ENCODE data around the gene RAB3GAP2. TPM values are rescaled to one million over a fixed set of nuclear protein-coding genes. Genes with fewer than 3 reads are reported as not detected.
"Not testable (repeated sequence)": the region's sequence is repeated elsewhere in the genome, so short reads cannot be mapped to it uniquely, and the experiment has no call there.

RAB3GAP2 gene
- total RNA-seq, 1 experiment from 2014 or later, result 17.8 TPM

GRCh38 chr1:220249522-220249921, 22.7 kb downstream of the RAB3GAP2 start:
- in situ Hi-C loops (cut with HindIII; ENCODE audit: low sequenced_read_pairs), result no loop called here
- no peak for DNase-seq (ENCODE audit: low spot score)

GRCh38 chr1:220248715-220249265, 23.5 kb downstream of the RAB3GAP2 start:
- DNase-seq (ENCODE audit: low spot score); in situ Hi-C loops (cut with HindIII; ENCODE audit: low sequenced_read_pairs): not testable (repeated sequence)

GRCh38 chr1:220245900-220246299, 26.4 kb downstream of the RAB3GAP2 start:
- DNase-seq (ENCODE audit: low spot score); in situ Hi-C loops (cut with HindIII; ENCODE audit: low sequenced_read_pairs): not testable (repeated sequence)

GRCh38 chr1:220243947-220244346, 28.3 kb downstream of the RAB3GAP2 start:
- DNase-seq (ENCODE audit: low spot score), result no peak
- in situ Hi-C loops (cut with HindIII; ENCODE audit: low sequenced_read_pairs), result no loop called here

GRCh38 chr1:220241072-220241663, 31.1 kb downstream of the RAB3GAP2 start:
- in situ Hi-C loops (cut with HindIII; ENCODE audit: low sequenced_read_pairs), result no loop called here
- no peak for DNase-seq (ENCODE audit: low spot score)

- DNase-seq (ENCODE audit: low spot score), result no peak
- in situ Hi-C loops (cut with HindIII; ENCODE audit: low sequenced_read_pairs), result no loop called here
Measured at GRCh38 chr1:220239966-220240365, 32.3 kb downstream of the RAB3GAP2 start.

GRCh38 chr1:220239213-220239612, 33.0 kb downstream of the RAB3GAP2 start:
- no peak for DNase-seq (ENCODE audit: low spot score)
- in situ Hi-C loops (cut with HindIII; ENCODE audit: low sequenced_read_pairs), result no loop called here

- DNase-seq (ENCODE audit: low spot score); in situ Hi-C loops (cut with HindIII; ENCODE audit: low sequenced_read_pairs): not testable (repeated sequence)
Measured at GRCh38 chr1:220236278-220236677, 36.0 kb downstream of the RAB3GAP2 start.

GRCh38 chr1:220235462-220235861, 36.8 kb downstream of the RAB3GAP2 start:
- in situ Hi-C loops (cut with HindIII; ENCODE audit: low sequenced_read_pairs), result no loop called here
- no peak for DNase-seq (ENCODE audit: low spot score)

- in situ Hi-C loops (cut with HindIII; ENCODE audit: low sequenced_read_pairs), result no loop called here
- no peak for DNase-seq (ENCODE audit: low spot score)
Measured at GRCh38 chr1:220233927-220234326, 38.3 kb downstream of the RAB3GAP2 start.

- in situ Hi-C loops (cut with HindIII; ENCODE audit: low sequenced_read_pairs), result no loop called here
- no peak for DNase-seq (ENCODE audit: low spot score)
Measured at GRCh38 chr1:220229771-220230170, 42.5 kb downstream of the RAB3GAP2 start.

GRCh38 chr1:220227393-220227792, 44.9 kb downstream of the RAB3GAP2 start:
- peak; percentile 38 for DNase-seq (ENCODE audit: low spot score)
- in situ Hi-C loops (cut with HindIII; ENCODE audit: low sequenced_read_pairs), result no loop called here

GRCh38 chr1:220226752-220227151, 45.5 kb downstream of the RAB3GAP2 start:
- in situ Hi-C loops (cut with HindIII; ENCODE audit: low sequenced_read_pairs), result no loop called here
- peak; percentile 34 for DNase-seq (ENCODE audit: low spot score)

- in situ Hi-C loops (cut with HindIII; ENCODE audit: low sequenced_read_pairs), result no loop called here
- DNase-seq (ENCODE audit: low spot score), result no peak
Measured at GRCh38 chr1:220225957-220226356, 46.3 kb downstream of the RAB3GAP2 start.

GRCh38 chr1:220224611-220225124, 47.6 kb downstream of the RAB3GAP2 start:
- in situ Hi-C loops (cut with HindIII; ENCODE audit: low sequenced_read_pairs), result no loop called here
- no peak for DNase-seq (ENCODE audit: low spot score)

GRCh38 chr1:220224033-220224432, 48.2 kb downstream of the RAB3GAP2 start:
- no peak for DNase-seq (ENCODE audit: low spot score)
- in situ Hi-C loops (cut with HindIII; ENCODE audit: low sequenced_read_pairs), result no loop called here

- in situ Hi-C loops (cut with HindIII; ENCODE audit: low sequenced_read_pairs), result no loop called here
- DNase-seq (ENCODE audit: low spot score), result no peak
Measured at GRCh38 chr1:220222939-220223338, 49.3 kb downstream of the RAB3GAP2 start.

- DNase-seq (ENCODE audit: low spot score), result no peak
- in situ Hi-C loops (cut with HindIII; ENCODE audit: low sequenced_read_pairs), result no loop called here
Measured at GRCh38 chr1:220221670-220222069, 50.6 kb downstream of the RAB3GAP2 start.

GRCh38 chr1:220221269-220221668, 51.0 kb downstream of the RAB3GAP2 start:
- no peak for DNase-seq (ENCODE audit: low spot score)
- in situ Hi-C loops (cut with HindIII; ENCODE audit: low sequenced_read_pairs), result no loop called here

- DNase-seq (ENCODE audit: low spot score); in situ Hi-C loops (cut with HindIII; ENCODE audit: low sequenced_read_pairs): not testable (repeated sequence)
Measured at GRCh38 chr1:220220699-220221040, 51.6 kb downstream of the RAB3GAP2 start.

All from G401 (cell line).